ENCODE measurements around the gene SCN1B. TPM values are rescaled to one million over a fixed set of nuclear protein-coding genes. Genes with fewer than 3 reads are reported as not detected.
"Not testable (repeated sequence)": the region's sequence is repeated elsewhere in the genome, so short reads cannot be mapped to it uniquely, and the experiment has no call there.

SCN1B gene
- total RNA-seq, 2 experiments from 2014 or later = 1.4 to 2.3 TPM

GRCh38 chr19:34997071-34997617, 33.1 kb upstream of the SCN1B start:
- H3K4me3 ChIP-seq (ENCODE audit: low read length) = peak overlapping the region; percentile 4
- CTCF ChIA-PET = interaction anchor here (1.0 to 1.2 kb wide), 2 partner anchors 8 to 16 kb away, joined by 3 to 5 read pairs; no protein-coding TSS in a partner anchor
- peak in 6 of 14 experiments; percentile 22 to 80 (median 51) for DNase-seq
- peak overlapping the region; percentile 64 to 73 for H3K27ac ChIP-seq (ENCODE audit: low read depth in 1 of 2, low read length in 2 of 2)
- peak; percentile 21 for ATAC-seq (ENCODE audit: poor library complexity)
- Mint-ChIP-seq H3K27ac (peak overlapping the region; percentile 98), H3K36me3 (ENCODE audit: low read depth) (peaks cover 17% of the 10 kb centered on the region), H3K4me3 (peak overlapping the region; percentile 82), H3K4me1 (ENCODE audit: low read depth) (peaks cover 65% of the 10 kb centered on the region), H3K27me3 (no peaks in the 10 kb centered on the region), H3K9me3 (no peaks in the 10 kb centered on the region)
- peaks cover 3% of the 10 kb centered on the region for H3K36me3 ChIP-seq (ENCODE audit: insufficient read depth, low read length)
- POLR2A ChIA-PET = interaction anchor here (0.6 to 10.3 kb wide), 10 partner anchors 11 to 320 kb away, joined by 3 to 205 read pairs (median 4); partner anchors contain the start of genes FXYD5, SCGB2B2, ZNF30 and ZNF792
- intact Hi-C loops (cut with DNase I, micrococcal nuclease) = loop anchor here (1.0 to 5.0 kb wide), 3 partner anchors 17 to 210 kb away; no protein-coding TSS in a partner anchor
- no peak for TF ChIP-seq CTCF (IDR thresholded peaks at IDR 0.05)
- H3K27me3 ChIP-seq (ENCODE audit: control insufficient read depth in 1 of 2, insufficient read depth in 2 of 2, low read length in 2 of 2) = no peaks in the 10 kb centered on the region
- peaks cover 0 to 7% of the 10 kb centered on the region in 2 experiments for H3K9me3 ChIP-seq (ENCODE audit: control insufficient read depth in 1 of 2, insufficient read depth in 1 of 2, low read length in 2 of 2)
- H3K4me1 ChIP-seq (ENCODE audit: insufficient read depth, low read length) = peaks cover 69% of the 10 kb centered on the region

DNA sequence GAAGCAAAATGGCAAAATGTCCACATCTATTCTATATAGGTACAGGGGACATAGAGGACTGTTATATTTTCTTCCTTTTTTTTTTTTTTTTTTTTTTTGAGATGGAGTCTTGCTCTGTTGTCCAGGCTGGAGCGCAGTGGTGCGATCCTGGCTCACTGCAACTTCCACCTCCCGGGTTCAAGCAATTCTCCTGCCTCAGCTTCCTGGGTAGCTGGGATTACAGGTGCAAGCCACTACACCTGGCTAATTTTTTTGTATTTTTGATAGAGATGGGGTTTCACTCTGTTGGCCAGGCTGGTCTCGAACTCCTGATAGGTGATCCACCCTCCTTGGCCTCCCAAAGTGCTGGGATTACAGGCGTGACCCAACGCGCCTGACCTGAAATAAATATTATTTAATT, 32.0 kb upstream of the SCN1B start:
- Mint-ChIP-seq H3K36me3 (ENCODE audit: low read depth) (peaks cover 28% of the 10 kb centered on the region), H3K4me3 (peak overlapping the region; percentile 91), H3K27ac (peak overlapping the region; percentile 98), H3K4me1 (ENCODE audit: low read depth) (peaks cover 67% of the 10 kb centered on the region)
- ChIA-PET POLR2A (interaction anchor here (1.5 to 10.3 kb wide), 2 partner anchors 13 kb away, joined by 5 to 205 read pairs; no protein-coding TSS in a partner anchor), CTCF (interaction anchor here (1.0 kb wide), 1 partner anchor 9 kb away, joined by 3 read pairs; no protein-coding TSS in a partner anchor)
- not testable (repeated sequence) for DNase-seq; H3K9me3 ChIP-seq (ENCODE audit: control insufficient read depth in 1 of 2, insufficient read depth in 1 of 2, low read length in 2 of 2); H3K4me3 ChIP-seq (ENCODE audit: low read length); H3K27me3 Mint-ChIP-seq; H3K9me3 Mint-ChIP-seq; H3K27me3 ChIP-seq (ENCODE audit: control insufficient read depth in 1 of 2, insufficient read depth in 2 of 2, low read length in 2 of 2); H3K36me3 ChIP-seq (ENCODE audit: insufficient read depth, low read length); ATAC-seq (ENCODE audit: poor library complexity)
- Histone ChIP-seq H3K27ac (ENCODE audit: low read depth in 1 of 2, low read length in 2 of 2) (peak overlapping the region; percentile 79 to 92), H3K4me1 (ENCODE audit: insufficient read depth, low read length) (peaks cover 79% of the 10 kb centered on the region)
- intact Hi-C loops (cut with DNase I, micrococcal nuclease) = loop anchor here in 1 of 2 experiments (5.0 kb wide), 1 partner anchor 209 kb away; no protein-coding TSS in a partner anchor

GRCh38 chr19:34998777-34999497, 31.3 kb upstream of the SCN1B start:
- H3K27ac Mint-ChIP-seq = peak overlapping the region; percentile 98
- Histone ChIP-seq H3K4me1 (ENCODE audit: insufficient read depth, low read length) (peaks cover 87% of the 10 kb centered on the region), H3K27me3 (ENCODE audit: control insufficient read depth in 1 of 2, insufficient read depth in 2 of 2, low read length in 2 of 2) (no peaks in the 10 kb centered on the region), H3K27ac (ENCODE audit: low read depth in 1 of 2, low read length in 2 of 2) (peak overlapping the region; percentile 79 to 92), H3K9me3 (ENCODE audit: control insufficient read depth in 1 of 2, insufficient read depth in 1 of 2, low read length in 2 of 2) (peaks cover 0 to 7% of the 10 kb centered on the region in 2 experiments), H3K4me3 (ENCODE audit: low read length) (peak overlapping the region; percentile 59), H3K36me3 (ENCODE audit: insufficient read depth, low read length) (peaks cover 7% of the 10 kb centered on the region)
- peaks cover 72% of the 10 kb centered on the region for H3K4me1 Mint-ChIP-seq (ENCODE audit: low read depth)
- H3K4me3 Mint-ChIP-seq = peak overlapping the region; percentile 91
- no peaks in the 10 kb centered on the region for H3K9me3 Mint-ChIP-seq
- ChIA-PET CTCF (interaction anchor here (0.7 kb wide), 1 partner anchor 13 kb away, joined by 4 read pairs; no protein-coding TSS in a partner anchor), POLR2A (interaction anchor here (1.5 to 10.3 kb wide), 3 partner anchors 13 to 25 kb away, joined by 5 to 205 read pairs (median 12); no protein-coding TSS in a partner anchor)
- TF ChIP-seq CTCF (IDR thresholded peaks at IDR 0.05) = no peak
- ATAC-seq (ENCODE audit: poor library complexity) (no peak), DNase-seq (peak in 1 of 14 experiments; percentile 33)
- peaks cover 35% of the 10 kb centered on the region for H3K36me3 Mint-ChIP-seq (ENCODE audit: low read depth)
- intact Hi-C loops (cut with DNase I, micrococcal nuclease) = loop anchor here in 1 of 2 experiments (5.0 kb wide), 1 partner anchor 208 kb away; no protein-coding TSS in a partner anchor
- no peaks in the 10 kb centered on the region for H3K27me3 Mint-ChIP-seq
